ENCODE data around the gene TULP1.

Gene TULP1

GRCh38 chr6:35448191-35448590 is 64.5 kb downstream of the TULP1 start:
- intact Hi-C loops (cut with DNase I): no loop called here
- no peak for DNase-seq

All from head of caudate nucleus (tissue), 42 donors.